GM23338 (cell line): ENCODE results near the gene FAAH. TPM values are rescaled to one million over a fixed set of nuclear protein-coding genes. Genes with fewer than 3 reads are reported as not detected.

Source experiments
- ATAC-seq: fragments of 200-7000 bp; cut with Tn5 transposase; 3 replicates; pipeline ENCODE4 v1.9.1; 2020
- DNase-seq: peaks from one replicate; pipeline ENCODE4 v3.0.0-alpha.2; 2015; ENCODE audit warnings: low spot score
- H2AFZ ChIP-seq: fragments of 200-600 bp; sonication (generic); 2 replicates; pipeline ENCODE4 v1.8.0; 2016; ENCODE audit warnings: antibody characterized with exemption, mild to moderate bottlenecking, moderate library complexity
- H3F3A ChIP-seq: fragments of 200-600 bp; sonication (generic); replicated peaks from 2 replicates; pipeline ENCODE4 v1.8.0; 2017; ENCODE audit warnings: antibody characterized with exemption, mixed run types, low read depth
- H3K27ac ChIP-seq: fragments of 200-600 bp; sonication (generic); 2 replicates; pipeline ENCODE4 v1.6.1; 2016; ENCODE audit warnings: low read depth
- H3K27me3 ChIP-seq: fragments of 200-600 bp; sonication (generic); 2 replicates; pipeline ENCODE4 v1.8.0; 2016; ENCODE audit warnings: mild to moderate bottlenecking, mixed run types, moderate library complexity; ENCODE audit not compliant: insufficient read depth
- H3K36me3 ChIP-seq: fragments of 200-600 bp; sonication (generic); 2 replicates; pipeline ENCODE4 v1.8.0; 2016; ENCODE audit warnings: mild to moderate bottlenecking; ENCODE audit not compliant: insufficient read depth
- H3K4me1 ChIP-seq: fragments of 200-600 bp; sonication (generic); 2 replicates; pipeline ENCODE4 v1.8.0; 2016; ENCODE audit warnings: mild to moderate bottlenecking, moderate library complexity; ENCODE audit not compliant: insufficient read depth
- H3K4me2 ChIP-seq: fragments of 200-600 bp; sonication (generic); 2 replicates; pipeline ENCODE4 v1.7.1; 2017; ENCODE audit warnings: mixed run types
- H3K4me3 ChIP-seq: fragments of 200-600 bp; sonication (generic); 2 replicates; pipeline ENCODE4 v1.6.1; 2016; ENCODE audit warnings: mixed run types
- H3K79me2 ChIP-seq: fragments of 200-600 bp; sonication (generic); replicated peaks from 2 replicates; pipeline ENCODE4 v1.8.0; 2017; ENCODE audit warnings: mild to moderate bottlenecking; ENCODE audit not compliant: insufficient read depth
- H3K9me2 ChIP-seq: fragments of 200-600 bp; sonication (generic); 2 replicates; pipeline ENCODE4 v1.8.0; 2017; ENCODE audit not compliant: insufficient read depth
- H4K20me1 ChIP-seq: fragments of 200-600 bp; sonication (generic); replicated peaks from 2 replicates; pipeline ENCODE4 v1.8.0; 2017; ENCODE audit warnings: mild to moderate bottlenecking; ENCODE audit not compliant: insufficient read depth
- H3K27ac Mint-ChIP-seq: 2 replicates; pipeline ENCODE4 v1.8.0; 2020; ENCODE audit warnings: inconsistent platforms, mild to moderate bottlenecking, moderate library complexity, mixed read lengths
- H3K27me3 Mint-ChIP-seq: 3 replicates; pipeline ENCODE4 v1.8.0; 2022; ENCODE audit warnings: low read depth, mild to moderate bottlenecking, moderate library complexity, mixed read lengths, inconsistent platforms; ENCODE audit not compliant: insufficient read depth, poor library complexity
- H3K36me3 Mint-ChIP-seq: 3 replicates; pipeline ENCODE4 v1.8.0; 2021; ENCODE audit warnings: low read depth, mild to moderate bottlenecking, inconsistent platforms, moderate library complexity, mixed read lengths
- H3K4me1 Mint-ChIP-seq: 3 replicates; pipeline ENCODE4 v1.8.0; 2020; ENCODE audit warnings: mild to moderate bottlenecking, inconsistent platforms, mixed read lengths
- H3K4me3 Mint-ChIP-seq: 3 replicates; pipeline ENCODE4 v1.8.0; 2021; ENCODE audit warnings: moderate library complexity, mild to moderate bottlenecking, inconsistent platforms, mixed read lengths
- H3K9me3 Mint-ChIP-seq: 3 replicates; pipeline ENCODE4 v1.8.0; 2020; ENCODE audit warnings: moderate library complexity, mild to moderate bottlenecking, inconsistent platforms, mixed read lengths
- EZH2 ChIP-seq: fragments of 200-600 bp; sonication (generic); IDR thresholded peaks from one replicate; pipeline ENCODE4 v1.8.0; 2017; ENCODE audit warnings: antibody characterized with exemption, mild to moderate bottlenecking, low read depth; ENCODE audit not compliant: unreplicated experiment
- EZH2phosphoT487 ChIP-seq: fragments of 200-600 bp; sonication (generic); IDR thresholded peaks from one replicate; pipeline ENCODE4 v1.8.1; 2018; ENCODE audit warnings: antibody characterized with exemption; ENCODE audit not compliant: unreplicated experiment
- STAT1 ChIP-seq: IDR thresholded peaks from one replicate; pipeline ENCODE4 v1.6.1; 2016; ENCODE audit warnings: antibody characterized with exemption; ENCODE audit not compliant: unreplicated experiment
- polyA plus RNA-seq: library from polyadenylated mRNA; unstranded; fragments of >200 nt; fragmentation: Nextera tagmentation; extraction: Ambion mirVana; gene quantifications from 2 replicates; pipeline ENCODE4 v1.2.1, GENCODE V29; 2016
- total RNA-seq: library from RNA; depleted of rRNA; stranded (reverse); fragments of >200 nt; shearing (Covaris generic); gene quantifications from 2 replicates; pipeline ENCODE4 v1.2.3, GENCODE V29; 2014
- TF ChIP-seq, protein P1 (sequence below): IDR thresholded peaks from 2 replicates; pipeline ENCODE4 v1.6.1; 2016; ENCODE audit warnings: antibody characterized with exemption
- TF ChIP-seq, protein P2 (sequence below): IDR thresholded peaks from one replicate; pipeline ENCODE4 v1.6.1; 2018; ENCODE audit warnings: antibody characterized with exemption; ENCODE audit not compliant: unreplicated experiment

The FAAH gene
- total and polyA plus RNA-seq, 2 experiments from 2014 or later = 10.7 to 24.0 TPM

DNA sequence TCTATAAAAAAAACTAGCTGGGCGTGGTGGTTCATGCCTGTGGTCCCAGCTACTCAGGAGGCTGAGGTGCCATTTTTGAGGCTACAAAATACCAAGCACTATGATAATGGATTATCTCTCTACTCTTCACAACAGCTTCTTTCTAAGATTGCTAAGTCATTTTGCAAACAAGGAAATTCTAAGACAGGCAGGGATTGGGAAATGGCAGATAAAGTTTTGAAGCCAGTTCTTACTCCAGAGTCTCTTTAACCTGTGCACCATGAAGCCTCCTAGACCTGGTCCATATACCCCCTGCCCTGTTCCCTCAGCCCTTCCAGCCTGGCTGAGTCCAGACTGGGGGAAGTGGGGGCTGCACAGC is 56.0 kb downstream of the FAAH start:
- Histone ChIP-seq H3F3A (peaks cover 24% of the 10 kb centered on the region), H3K36me3 (no peaks in the 10 kb centered on the region), H3K27me3 (peaks cover 100% of the 10 kb centered on the region), H3K4me3 (no peak overlapping the region), H4K20me1 (peaks cover 5% of the 10 kb centered on the region; the same call in 1 of the 2 replicates), H2AFZ (no peak overlapping the region), H3K27ac (no peak overlapping the region), H3K79me2 (no peaks in the 10 kb centered on the region), H3K4me1 (peaks cover 42% of the 10 kb centered on the region), H3K4me2 (no peak overlapping the region), H3K9me2 (no peaks in the 10 kb centered on the region)
- DNase-seq (no peak), ATAC-seq (no peak)
- Mint-ChIP-seq H3K36me3 (no peaks in the 10 kb centered on the region; the same call in 2 of the 3 replicates), H3K27ac (no peak overlapping the region), H3K27me3 (peaks cover 80% of the 10 kb centered on the region), H3K4me3 (no peak overlapping the region), H3K4me1 (peaks cover 48% of the 10 kb centered on the region), H3K9me3 (no peaks in the 10 kb centered on the region; the same call in 2 of the 3 replicates)
- TF ChIP-seq EZH2 (peak; percentile 27), STAT1 (no peak)

DNA sequence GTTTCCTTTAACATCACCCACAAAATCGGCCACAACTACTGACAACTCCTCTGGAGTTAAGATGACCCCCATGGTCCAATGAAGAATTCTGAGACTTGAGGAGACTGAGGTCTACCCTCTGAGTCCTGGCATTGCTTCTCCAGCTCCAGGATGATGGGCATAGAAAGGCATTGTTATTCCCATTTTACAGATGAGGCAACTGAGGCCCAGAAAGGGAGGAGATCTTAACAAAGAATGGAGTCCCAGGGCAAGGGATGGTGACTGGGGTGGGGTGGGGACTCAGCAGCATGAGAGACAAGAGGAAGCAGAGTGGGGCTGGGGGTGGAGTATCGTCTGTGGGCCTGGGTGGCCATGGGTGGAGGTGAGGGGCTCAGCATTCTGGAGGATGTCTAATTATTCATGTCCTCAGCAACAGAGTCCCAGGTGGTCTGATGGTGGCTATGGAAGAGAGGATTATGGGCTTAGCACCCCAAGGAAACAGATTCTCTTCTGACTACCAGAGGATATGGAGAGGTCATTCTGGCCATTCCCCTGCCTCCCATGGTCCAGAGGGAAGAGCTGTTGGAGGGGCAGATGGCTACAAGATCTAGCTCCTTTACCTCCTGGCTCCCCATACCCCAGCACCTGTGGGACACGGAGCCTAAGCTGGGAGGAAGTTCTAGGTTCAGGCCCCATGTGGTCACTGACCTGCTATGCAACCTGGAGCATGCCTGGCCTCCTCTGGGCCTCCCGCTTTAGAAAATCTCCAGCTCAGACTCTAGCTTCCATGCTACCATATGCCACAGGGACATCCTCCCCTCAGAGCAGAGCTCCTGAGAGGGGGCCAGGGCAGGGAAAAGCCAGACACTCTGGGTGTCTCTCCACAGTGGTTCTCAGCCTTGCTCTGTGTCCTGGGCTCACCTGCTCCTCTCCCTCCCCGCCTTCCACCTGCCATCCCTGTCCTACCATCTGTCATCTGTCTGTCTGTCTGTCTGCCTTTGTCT is 58.1 kb downstream of the FAAH start:
- no peak overlapping the region for H3K27ac Mint-ChIP-seq
- TF ChIP-seq, protein P1, sequence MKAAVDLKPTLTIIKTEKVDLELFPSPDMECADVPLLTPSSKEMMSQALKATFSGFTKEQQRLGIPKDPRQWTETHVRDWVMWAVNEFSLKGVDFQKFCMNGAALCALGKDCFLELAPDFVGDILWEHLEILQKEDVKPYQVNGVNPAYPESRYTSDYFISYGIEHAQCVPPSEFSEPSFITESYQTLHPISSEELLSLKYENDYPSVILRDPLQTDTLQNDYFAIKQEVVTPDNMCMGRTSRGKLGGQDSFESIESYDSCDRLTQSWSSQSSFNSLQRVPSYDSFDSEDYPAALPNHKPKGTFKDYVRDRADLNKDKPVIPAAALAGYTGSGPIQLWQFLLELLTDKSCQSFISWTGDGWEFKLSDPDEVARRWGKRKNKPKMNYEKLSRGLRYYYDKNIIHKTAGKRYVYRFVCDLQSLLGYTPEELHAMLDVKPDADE = no peak
- TF ChIP-seq, protein P2, sequence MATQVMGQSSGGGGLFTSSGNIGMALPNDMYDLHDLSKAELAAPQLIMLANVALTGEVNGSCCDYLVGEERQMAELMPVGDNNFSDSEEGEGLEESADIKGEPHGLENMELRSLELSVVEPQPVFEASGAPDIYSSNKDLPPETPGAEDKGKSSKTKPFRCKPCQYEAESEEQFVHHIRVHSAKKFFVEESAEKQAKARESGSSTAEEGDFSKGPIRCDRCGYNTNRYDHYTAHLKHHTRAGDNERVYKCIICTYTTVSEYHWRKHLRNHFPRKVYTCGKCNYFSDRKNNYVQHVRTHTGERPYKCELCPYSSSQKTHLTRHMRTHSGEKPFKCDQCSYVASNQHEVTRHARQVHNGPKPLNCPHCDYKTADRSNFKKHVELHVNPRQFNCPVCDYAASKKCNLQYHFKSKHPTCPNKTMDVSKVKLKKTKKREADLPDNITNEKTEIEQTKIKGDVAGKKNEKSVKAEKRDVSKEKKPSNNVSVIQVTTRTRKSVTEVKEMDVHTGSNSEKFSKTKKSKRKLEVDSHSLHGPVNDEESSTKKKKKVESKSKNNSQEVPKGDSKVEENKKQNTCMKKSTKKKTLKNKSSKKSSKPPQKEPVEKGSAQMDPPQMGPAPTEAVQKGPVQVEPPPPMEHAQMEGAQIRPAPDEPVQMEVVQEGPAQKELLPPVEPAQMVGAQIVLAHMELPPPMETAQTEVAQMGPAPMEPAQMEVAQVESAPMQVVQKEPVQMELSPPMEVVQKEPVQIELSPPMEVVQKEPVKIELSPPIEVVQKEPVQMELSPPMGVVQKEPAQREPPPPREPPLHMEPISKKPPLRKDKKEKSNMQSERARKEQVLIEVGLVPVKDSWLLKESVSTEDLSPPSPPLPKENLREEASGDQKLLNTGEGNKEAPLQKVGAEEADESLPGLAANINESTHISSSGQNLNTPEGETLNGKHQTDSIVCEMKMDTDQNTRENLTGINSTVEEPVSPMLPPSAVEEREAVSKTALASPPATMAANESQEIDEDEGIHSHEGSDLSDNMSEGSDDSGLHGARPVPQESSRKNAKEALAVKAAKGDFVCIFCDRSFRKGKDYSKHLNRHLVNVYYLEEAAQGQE = no peak
- TF ChIP-seq EZH2phosphoT487 (no peak), EZH2 (no peak)
- peaks cover 95% of the 10 kb centered on the region for H3K27me3 ChIP-seq
- H3K79me2 ChIP-seq = no peaks in the 10 kb centered on the region
- H3K9me3 Mint-ChIP-seq = no peaks in the 10 kb centered on the region; the same call in 2 of the 3 replicates
- H3K4me1 ChIP-seq = peaks cover 32% of the 10 kb centered on the region
- H3K36me3 ChIP-seq = no peaks in the 10 kb centered on the region
- H4K20me1 ChIP-seq = peaks cover 5% of the 10 kb centered on the region; the same call in 1 of the 2 replicates
- H3K9me2 ChIP-seq = no peaks in the 10 kb centered on the region
- no peak overlapping the region for H2AFZ ChIP-seq
- H3K36me3 Mint-ChIP-seq = no peaks in the 10 kb centered on the region; the same call in 2 of the 3 replicates
- ATAC-seq (no peak), DNase-seq (no peak)
- peak overlapping the region; percentile 51; the same call in 1 of the 2 replicates for H3K4me3 ChIP-seq
- H3K4me2 ChIP-seq = peak overlapping the region; percentile 79
- H3K4me1 Mint-ChIP-seq = peaks cover 37% of the 10 kb centered on the region
- H3K27me3 Mint-ChIP-seq = peaks cover 84% of the 10 kb centered on the region
- peaks cover 16% of the 10 kb centered on the region for H3F3A ChIP-seq
- H3K4me3 Mint-ChIP-seq = peak overlapping the region; percentile 51; the same call in 2 of the 3 replicates
- no peak overlapping the region for H3K27ac ChIP-seq
